KBM-7 (cell line): Measurements from ENCODE around the gene FXYD6.

ENCODE experiments used
- DNase-seq: peaks from one replicate; pipeline ENCODE4 v3.0.0-alpha.2; 2015
- in situ Hi-C: fragments of 300-500 bp; cut with MboI; formaldehyde crosslinking; loops from 2 replicates; pipeline ENCODE4 v1.14.3; 2020; ENCODE audit warnings: low sequenced_read_pairs, low pct_unique_long_range_greater_than_20kb, mixed read lengths

Gene FXYD6

GRCh38 chr11:117789241-117789640 lies 87.2 kb downstream of the FXYD6 start:
- in situ Hi-C loops, result no loop called here
- DNase-seq, result no peak
